HG02943 (cell line): ENCODE measurements around the gene FAM219A.
A peak's percentile ranks its signal among the peaks of the same experiment; 100 is the strongest.
"Not testable (repeated sequence)": the region's sequence is repeated elsewhere in the genome, so short reads cannot be mapped to it uniquely, and the experiment has no call there.

Experiments used
- ATAC-seq: cut with Tn5 transposase; IDR thresholded peaks from one replicate; pipeline ENCODE4 v1.9.1; 2021; ENCODE audit warnings: mild to moderate bottlenecking, low read depth, moderate library complexity; ENCODE audit not compliant: unreplicated experiment

The FAM219A gene

DNA sequence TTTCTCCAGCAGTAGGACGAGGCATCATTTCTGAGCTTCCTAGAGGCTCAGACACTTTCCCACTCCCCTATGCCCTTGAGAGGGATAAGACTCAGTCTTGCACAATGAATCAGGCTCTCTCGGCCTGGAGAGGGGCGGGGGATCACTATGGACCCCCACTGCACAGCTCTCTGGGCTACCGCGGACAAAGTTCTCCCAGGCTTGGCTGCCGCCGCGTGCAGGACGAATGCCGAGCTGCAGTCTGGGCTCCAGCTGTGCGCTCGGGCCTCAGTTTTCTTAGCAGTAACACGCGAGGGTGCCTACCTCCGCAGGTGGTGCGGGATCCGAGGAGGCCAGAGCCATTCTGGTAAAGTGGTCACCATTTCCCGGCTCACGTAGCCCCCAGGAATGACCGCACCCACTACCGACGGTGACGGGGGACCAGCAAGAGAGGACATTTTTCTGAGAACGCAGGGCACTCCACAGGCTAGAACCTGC is 78.3 kb downstream of the FAM219A start:
- ATAC-seq, result no peak

DNA sequence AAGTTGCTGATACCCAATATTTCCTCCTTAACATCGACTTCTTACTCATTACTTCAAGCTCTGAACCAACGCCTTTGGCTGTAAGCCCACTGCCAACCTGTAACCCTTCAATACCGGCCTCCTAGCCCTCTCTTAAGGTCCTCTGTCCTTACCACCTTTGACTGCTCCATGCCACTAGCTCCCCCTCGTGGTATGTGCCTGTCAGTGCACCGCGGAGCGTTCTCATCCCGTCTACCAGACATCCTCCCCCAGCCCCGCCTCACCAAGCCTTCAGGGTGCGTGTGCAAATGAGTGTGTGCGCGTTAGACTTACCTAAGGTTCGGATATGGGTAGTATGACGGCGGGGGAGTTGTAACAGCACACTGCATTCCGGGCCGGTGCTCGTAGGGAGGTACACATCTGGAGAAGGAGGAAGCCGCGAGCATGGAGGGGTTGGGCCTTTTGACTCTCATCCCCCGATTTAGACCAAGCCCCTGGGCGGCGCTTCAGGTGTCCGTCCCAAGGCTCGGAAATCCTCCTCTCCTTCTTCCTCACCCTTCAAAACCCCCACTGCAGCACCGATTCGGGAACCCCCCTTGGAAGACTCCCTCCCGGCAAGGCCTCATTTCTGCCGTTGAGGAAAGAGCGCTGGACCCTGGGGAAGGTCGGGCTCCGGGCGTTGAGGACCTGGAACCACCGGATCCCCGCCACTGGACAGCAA is 78.9 kb downstream of the FAM219A start:
- no peak for ATAC-seq

DNA sequence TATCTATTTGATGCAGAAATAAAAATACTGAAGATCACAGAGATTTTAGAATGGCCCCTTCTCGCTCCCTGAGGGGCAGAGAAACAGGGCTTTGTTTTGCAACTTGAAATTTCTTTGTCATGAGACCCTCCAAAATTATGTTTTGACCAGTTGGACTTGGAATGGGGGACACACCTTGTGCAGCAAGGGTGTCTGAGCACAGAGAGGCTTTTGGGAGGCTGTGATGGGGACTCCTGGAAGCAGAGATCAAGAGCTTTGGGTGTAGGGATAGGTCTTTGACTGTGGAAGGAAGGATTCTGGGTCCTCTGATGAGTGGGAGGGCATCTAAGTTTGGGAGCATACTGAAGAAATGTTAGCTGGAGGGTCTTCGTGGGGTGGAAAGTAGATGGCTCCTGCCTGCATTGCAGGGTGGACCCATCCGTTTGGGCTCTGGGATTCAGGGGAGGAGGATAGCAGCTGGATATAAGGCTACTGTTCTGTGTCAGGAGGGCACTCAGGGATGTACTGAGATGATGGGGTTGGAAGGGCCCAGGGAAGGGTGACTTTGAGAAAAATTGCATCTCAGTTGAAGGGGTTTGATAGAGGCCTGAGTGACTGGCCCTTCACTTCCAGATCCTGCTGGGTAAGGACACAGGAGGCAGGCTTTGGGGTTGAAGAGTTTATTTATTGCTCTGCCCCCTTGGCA is 79.9 kb downstream of the FAM219A start:
- no peak for ATAC-seq

- no peak for ATAC-seq
These were observed 81.0 kb downstream of the FAM219A start for GRCh38 chr9:34377404-34377746.

DNA sequence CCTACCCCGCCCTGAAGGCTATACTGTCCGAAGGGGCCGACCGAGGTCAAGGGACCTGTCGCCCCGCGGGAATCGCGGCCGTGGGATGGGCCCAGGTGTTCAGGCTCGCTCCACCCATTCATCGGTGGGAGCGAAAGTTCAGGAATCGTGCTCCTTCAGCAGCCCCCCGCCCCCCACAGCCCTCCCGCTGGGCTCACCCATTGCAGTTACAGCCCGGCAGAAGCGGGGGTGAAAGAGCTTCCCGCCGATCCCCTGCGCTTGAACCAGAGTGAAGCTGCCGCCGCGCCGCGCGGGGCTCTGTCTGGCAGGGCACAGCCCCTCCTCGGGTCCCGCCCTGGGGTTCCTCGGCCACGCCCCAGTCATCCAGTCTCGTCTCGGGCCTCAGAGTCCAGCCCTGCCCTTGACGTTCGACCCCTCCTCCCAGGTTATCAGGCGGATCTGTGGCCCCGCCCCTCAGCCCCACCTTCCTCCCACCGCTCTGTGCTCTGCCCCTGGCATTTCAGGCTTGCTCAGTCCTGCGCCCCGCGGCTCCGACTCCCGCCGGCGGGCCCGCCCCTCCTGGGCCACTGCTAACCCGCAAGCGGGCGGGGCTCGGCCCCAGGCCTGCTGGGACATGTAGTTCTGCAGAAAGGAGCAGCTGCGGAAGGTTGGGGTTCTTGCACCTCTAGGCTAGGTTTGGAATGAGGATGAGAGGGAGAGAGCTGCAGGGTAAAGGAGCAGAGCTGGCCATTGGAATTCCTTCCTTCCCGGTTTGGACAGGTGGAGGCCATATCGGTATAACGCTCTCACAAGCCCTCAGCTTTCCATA is 81.6 kb downstream of the FAM219A start, which contains the start of gene MYORG:
Gene MYORG, minus strand, starts transcription at position 303 of the 808 bp plus-strand sequence. CDS start 3,955 bp downstream, outside the sequence.
- ATAC-seq, result peak; percentile 76

GRCh38 chr9:34375901-34376595 is 82.3 kb downstream of the FAM219A start:
- ATAC-seq, result no peak

- ATAC-seq, result no peak
These were observed 83.3 kb downstream of the FAM219A start for GRCh38 chr9:34374905-34375552.

DNA sequence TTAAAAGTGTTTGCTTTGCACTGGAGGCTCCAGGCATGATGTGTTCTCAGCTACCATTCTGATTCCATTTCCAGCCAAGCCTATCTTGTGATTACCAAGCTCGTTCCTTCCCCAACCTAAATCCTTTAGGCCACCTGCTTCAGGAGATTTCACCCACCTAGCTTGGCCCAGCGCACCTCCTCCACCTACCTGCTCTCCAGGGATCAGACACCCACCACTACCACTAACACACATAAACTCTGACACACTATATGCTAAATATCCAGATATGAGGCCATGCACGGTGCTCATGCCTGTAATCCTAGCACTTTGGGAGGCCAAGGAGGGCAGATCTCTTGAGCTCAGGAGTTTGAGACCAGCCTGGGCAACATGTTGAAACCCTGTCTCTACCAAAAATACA is 84.0 kb downstream of the FAM219A start:
- no peak for ATAC-seq

GRCh38 chr9:34373749-34374148 is 84.6 kb downstream of the FAM219A start:
- ATAC-seq, result no peak

GRCh38 chr9:34372467-34373011 is 85.8 kb downstream of the FAM219A start:
- ATAC-seq, result no peak

GRCh38 chr9:34371886-34372466 is 86.4 kb downstream of the FAM219A start:
- no peak for ATAC-seq

- no peak for ATAC-seq
These were observed 87.1 kb downstream of the FAM219A start for GRCh38 chr9:34370970-34371880.

DNA sequence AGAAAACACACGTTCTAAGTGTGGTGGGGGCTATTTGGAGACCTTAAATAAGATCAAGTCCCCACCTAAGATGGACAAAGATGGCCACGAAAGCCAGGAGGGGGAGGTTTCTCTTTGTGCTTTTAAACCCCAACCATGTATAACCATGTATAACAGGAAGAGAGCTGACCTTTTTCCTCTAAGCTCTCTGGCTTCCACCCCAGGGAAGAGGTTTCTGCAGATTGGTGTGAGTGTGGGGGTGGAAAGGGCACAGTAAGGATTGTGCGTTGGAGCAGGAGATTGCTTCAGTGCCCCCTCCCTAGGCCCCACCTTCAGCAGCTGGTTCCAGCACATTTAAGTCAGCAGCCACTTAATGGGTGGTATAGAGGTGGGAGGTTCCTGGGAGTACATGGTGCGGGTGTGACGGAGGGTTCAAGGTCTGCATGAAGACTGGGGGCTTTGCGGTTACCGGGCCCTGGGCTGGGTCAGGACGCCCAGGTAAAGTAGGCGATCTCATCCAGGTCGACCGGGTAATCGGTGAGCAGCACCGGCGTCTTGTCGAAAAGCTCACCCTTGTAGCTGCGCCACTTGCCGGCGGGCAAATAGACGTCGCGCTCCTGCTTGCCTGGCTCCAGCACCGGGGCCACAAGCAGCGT is 87.9 kb downstream of the FAM219A start:
- ATAC-seq, result no peak

- no peak for ATAC-seq
These were observed 88.7 kb downstream of the FAM219A start for GRCh38 chr9:34369636-34370035.

DNA sequence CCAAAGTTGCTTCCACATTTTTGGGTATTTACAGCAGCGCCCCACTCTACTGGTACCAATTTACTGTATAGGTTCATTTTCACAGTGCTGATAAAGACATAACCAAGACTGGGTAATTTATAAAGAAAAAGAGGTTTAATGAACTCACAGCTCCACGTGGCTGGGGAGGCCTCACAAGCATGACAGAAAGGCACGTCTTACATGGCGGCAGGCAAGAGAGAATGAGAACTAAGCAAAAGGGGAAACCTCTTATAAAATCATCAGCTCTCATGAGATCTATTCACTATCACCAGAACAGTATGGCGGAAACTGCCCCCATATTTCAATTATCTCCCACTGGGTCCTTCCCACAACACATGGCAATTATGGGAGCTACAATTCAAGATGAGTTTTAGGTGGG is 89.6 kb downstream of the FAM219A start:
- ATAC-seq, result not testable (repeated sequence)

- ATAC-seq, result not testable (repeated sequence)
These were observed 90.5 kb downstream of the FAM219A start for GRCh38 chr9:34367751-34368410.

DNA sequence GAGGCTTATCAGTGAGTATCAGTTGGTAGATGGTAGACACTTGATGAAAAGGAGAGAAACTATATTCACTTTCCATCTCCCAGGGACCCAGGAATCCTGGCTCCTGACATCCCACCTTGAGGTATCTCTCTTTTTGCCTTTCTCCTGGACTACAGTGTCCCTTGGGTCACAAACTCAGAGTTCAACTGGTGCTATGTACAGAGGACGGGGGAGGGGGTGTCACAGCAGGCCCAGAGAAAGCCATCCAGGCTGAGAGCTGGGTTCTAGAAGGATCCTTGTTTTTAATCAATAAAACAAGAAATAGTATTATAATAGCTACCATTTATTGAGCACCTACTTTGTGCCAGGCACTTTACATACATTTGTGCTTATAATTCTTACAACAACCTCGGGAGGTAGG is 92.0 kb downstream of the FAM219A start:
- ATAC-seq, result no peak
